ENCODE data around the gene ZFHX2.
A peak's percentile ranks its signal among the peaks of the same experiment; 100 is the strongest.
"Not testable (repeated sequence)": the region's sequence is repeated elsewhere in the genome, so short reads cannot be mapped to it uniquely, and the experiment has no call there.

The ZFHX2 gene

DNA sequence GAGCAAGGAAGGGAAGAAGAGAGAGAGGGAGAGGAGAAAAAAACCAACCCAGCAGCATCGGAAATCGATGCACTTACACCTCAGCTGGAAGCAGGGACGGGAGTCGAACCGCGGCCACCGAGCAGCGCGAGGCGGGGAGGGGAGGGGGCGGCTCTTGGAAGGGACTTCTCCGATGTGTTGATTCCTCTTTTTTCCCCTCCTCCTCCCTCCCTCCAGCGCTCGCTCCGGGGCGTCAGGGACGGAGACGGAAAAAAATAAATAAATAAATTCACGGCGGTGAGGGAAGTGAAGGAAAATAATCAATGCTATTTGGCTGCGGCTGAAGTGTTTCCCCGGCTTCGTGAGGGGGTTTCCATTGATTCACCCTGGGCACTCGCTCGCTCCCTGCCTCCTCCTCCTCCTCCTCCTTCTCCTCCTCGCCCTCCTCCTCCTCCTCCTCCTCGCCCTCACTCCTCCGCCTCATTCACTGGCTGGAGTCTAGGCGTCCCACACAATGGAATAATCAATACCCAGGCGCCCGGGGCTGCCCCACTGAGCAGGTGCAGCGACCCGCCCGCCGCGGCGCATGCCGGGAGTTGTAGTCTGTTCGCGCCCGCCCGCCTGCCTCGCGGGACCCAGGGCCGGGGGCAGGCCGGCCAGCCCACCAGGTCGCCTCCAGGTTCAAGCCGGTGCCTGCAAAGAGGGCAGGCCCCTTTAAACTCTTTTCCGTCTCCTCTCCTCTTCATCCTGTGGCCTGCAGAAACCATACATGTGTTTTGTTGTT is at the start of gene ZFHX2:
ZFHX2 (minus strand) TSS at position 500 of the 763 bp plus-strand sequence. CDS start 16,440 bp downstream, outside the sequence.
- DNase-seq (ENCODE audit: low read depth), result peak; percentile 28

- DNase-seq (ENCODE audit: low read depth), result no peak
These were observed 49.2 kb upstream of the ZFHX2 start for GRCh38 chr14:23600806-23601205.

- no peak for DNase-seq (ENCODE audit: low read depth)
These were observed 48.8 kb upstream of the ZFHX2 start for GRCh38 chr14:23600322-23600707.

DNA sequence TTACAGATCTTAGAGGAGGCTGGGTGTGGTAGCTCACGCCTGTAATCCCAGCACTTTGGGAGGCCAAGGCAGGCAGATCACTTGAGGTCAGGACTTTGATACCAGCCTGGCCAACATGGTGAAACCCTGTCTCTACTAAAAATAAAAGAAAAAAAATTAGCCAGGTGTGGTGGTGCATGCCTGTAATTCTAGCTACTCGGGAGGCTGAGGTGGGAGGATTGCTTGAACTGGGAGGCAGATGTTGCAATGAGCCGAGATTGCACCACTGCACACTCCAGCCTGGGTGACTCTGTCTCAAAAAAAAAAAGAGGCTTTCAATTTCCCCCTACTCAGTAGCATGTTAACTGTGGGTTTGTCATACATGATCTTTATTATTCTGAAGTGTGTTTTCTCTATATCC is 42.6 kb upstream of the ZFHX2 start:
- DNase-seq (ENCODE audit: low read depth), result not testable (repeated sequence)

- DNase-seq (ENCODE audit: low read depth), result no peak
These were observed 38.6 kb upstream of the ZFHX2 start for GRCh38 chr14:23590198-23590597.

- DNase-seq (ENCODE audit: low read depth), result no peak
These were observed 38.0 kb upstream of the ZFHX2 start for GRCh38 chr14:23589606-23590005.

DNA sequence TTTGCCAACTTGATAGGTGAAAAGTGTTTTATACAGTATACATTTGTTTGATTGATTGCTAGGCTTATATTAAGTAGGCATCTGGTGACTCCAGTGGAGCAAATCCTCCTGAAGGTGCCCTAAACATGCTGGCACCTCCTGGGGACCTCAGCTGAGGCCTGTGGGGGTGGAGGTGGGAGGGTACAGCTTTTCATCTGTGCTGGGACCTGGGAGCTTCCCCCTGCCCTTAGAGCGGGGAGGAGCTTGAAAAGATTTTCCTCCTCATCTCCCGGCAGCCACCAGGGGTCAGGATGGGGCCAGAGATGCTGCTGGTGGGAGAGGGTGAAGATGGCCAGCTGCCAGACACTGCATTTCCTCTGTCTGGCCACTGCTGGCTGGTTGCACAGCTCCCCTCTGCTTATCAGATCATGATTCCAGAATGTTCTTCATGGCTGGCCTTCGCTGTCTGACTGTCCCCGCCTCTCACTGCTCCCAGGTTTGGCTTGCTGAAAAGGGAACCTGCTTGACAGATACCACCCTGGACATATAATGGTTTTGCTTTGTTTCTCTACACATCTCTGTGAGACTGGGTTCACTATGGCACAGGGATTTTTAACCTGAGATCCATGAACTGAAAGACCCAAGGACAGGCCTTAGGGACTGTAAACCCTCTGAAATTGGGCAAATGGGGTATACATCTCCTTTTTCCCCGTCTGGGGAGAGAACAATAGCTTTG is 37.5 kb upstream of the ZFHX2 start:
- DNase-seq (ENCODE audit: low read depth), result peak; percentile 34

GRCh38 chr14:23584527-23585203 is 33.1 kb upstream of the ZFHX2 start:
- DNase-seq (ENCODE audit: low read depth), result not testable (repeated sequence)

- not testable (repeated sequence) for DNase-seq (ENCODE audit: low read depth)
These were observed 32.4 kb upstream of the ZFHX2 start for GRCh38 chr14:23583761-23584526.

GRCh38 chr14:23582906-23583760 is 31.6 kb upstream of the ZFHX2 start:
- DNase-seq (ENCODE audit: low read depth), result no peak

- no peak for DNase-seq (ENCODE audit: low read depth)
These were observed 29.4 kb upstream of the ZFHX2 start for GRCh38 chr14:23580948-23581281.

DNA sequence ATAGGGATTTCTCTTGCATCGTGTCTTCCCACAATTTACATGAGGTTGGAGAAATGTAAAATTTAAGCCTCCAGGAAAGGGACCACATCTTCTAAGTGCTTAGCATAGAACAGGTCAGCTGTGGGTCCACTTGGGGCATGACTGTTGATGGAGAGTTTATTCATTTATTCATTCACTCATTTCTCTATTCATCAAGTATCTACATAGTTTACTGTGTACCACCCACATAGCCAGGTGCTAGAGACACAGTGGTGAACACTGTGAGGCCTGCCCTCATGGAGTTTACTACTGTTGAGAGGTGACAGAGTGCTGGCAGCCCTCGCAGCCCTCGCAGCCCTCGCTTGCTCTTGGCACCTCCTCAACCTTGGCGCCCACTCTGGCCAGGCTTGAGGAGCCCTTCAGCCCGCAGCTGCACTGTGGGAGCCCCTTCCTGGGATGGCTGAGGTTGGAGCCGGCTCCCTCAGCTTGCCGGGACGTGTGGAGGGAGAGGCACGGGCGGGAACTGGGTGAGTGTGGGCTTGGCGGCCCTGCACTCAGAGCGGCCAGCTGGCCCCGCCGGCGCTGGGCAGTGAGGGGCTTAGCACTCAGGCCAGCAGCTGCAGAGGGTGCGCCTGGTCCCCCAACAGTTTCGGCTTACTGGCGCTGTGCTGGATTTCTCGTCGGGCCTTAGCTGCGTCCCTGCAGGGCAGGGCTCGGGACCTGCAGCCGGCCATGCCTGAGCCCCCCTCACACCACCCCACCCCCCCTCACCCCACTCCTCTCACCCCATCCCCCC is 28.8 kb upstream of the ZFHX2 start:
- no peak for DNase-seq (ENCODE audit: low read depth)

DNA sequence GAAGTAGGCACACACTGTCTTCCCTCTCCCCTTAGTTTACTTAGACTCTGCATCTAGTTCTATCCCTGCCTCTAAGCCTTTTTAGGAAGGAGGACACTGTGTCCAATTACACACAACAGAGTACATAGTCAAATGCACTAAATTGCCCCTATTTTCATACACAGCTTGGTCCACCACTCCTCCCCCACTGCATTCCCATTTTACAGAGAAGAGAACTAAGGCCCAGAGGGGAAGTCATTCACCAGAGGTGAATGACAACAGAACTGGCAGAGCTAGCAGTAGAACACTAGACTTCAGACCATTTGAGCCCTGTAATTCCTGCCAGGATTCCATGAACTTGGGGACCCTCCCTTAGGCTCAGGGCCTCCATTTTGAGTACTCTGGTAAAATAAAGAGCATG is 28.2 kb upstream of the ZFHX2 start:
- DNase-seq (ENCODE audit: low read depth), result no peak

GRCh38 chr14:23579311-23579630 is 27.7 kb upstream of the ZFHX2 start:
- no peak for DNase-seq (ENCODE audit: low read depth)

DNA sequence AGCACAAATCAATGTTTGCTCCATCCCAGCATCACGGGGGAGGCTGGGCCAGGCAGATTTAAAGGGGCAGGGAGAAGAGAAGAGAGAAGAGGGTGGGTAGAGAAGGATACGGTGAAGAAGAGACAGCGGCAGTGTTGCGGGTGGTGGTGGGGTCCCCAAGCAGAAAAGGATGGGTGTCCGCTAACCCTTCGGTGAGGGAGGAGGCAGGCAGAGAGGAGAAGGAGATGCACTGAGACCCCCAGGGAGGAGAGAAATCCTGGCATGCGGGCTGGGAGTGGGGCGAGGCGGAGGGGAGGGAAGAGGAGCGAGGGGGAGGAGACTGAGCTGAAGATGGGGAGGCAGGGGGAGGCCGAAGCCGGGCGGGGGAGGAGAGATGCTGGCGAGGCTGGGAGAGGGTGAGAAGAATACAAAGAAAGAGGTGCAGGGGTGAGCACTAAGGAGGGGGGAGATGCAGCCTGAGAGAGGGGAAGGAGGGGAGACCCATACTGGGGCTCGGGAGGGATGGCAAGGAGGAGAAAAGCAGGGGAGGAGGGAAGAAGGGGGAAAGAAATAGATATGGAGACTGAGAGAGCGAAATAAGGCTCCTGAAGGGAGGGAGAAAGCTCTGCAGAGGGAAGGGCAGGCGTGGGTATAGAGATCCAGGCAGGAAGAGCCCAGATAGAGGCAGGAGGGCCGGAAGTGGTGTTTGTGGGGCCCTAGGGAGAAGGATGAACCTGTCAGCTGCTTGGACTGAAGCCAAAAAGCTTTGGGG is 27.2 kb upstream of the ZFHX2 start, which contains the start of gene JPH4:
JPH4 (minus strand) TSS at position 231 of the 751 bp plus-strand sequence. CDS start 1,337 bp downstream, outside the sequence.
- DNase-seq (ENCODE audit: low read depth), result no peak

- no peak for DNase-seq (ENCODE audit: low read depth)
These were observed 26.3 kb upstream of the ZFHX2 start for GRCh38 chr14:23577710-23578392.

DNA sequence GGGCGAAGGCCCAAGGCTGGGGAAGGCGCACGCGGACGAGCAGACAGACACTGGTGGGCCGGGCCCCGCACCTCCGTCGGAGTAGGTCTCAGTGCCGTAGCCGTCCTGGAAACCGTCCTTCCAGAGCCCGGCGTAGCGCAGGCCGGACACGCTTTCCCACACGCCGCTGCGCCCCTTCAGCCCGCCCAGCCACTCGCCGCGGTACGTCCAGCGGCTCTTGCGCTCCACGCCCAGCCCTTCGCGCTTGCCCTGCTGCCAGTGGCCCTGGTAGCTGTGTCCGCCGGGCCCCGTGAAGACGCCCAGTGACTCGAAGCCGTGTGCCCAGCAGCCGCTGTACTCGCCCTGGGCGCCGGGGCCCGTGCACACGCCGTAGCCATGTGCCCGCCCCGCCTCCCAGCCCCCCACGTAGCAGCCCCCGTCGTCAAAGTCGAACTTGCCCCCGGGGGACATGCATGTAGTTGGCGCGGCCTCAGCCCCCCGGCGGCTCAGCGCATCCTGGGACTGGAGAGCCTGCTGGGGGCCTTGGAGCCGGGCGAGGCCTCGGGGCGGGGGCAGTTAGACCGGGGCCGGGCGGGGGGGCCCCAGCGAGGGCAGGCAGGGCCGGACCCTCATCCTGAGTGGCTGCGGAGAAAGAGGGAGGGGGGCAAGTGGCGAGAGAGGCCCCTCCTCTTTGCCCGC is 25.6 kb upstream of the ZFHX2 start:
- no peak for DNase-seq (ENCODE audit: low read depth)

DNA sequence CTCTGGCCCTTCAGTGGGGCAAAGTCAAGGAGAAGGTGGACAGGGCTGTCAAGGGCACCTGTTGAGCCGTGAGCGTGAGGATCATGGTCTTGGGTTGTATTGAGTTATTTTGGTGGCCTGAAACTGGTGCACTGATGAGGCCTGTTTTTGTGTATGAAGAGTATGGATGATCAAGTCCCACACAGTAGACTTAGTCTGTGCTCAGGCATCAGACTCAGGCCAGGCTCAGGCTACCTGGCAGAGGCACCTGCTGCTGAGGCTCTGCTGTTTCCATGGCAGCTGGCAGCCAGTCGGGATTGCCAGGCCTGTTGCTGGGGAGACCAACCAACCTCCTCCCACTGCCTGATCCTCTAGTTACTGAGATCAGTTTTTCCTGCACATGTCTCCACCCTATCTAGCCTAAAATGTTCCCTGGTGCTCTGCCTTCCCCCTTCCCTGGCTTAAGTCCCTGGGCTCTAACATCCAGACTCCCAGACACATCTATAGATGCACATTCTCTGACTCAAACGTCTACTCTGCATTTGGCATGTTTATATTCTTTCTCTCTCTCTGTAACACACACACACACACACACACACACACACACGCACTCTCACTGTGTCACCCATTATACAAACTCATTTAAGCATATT is 21.9 kb upstream of the ZFHX2 start:
- DNase-seq (ENCODE audit: low read depth), result no peak
